A549 (cell line): ENCODE data around the gene DDX10. TPM values are rescaled to one million over a fixed set of nuclear protein-coding genes. Genes with fewer than 3 reads are reported as not detected.

Experiments
- ATAC-seq, 2 experiments: fragments of 200-7000 bp in 1 of 2; fragments of >200 bp in 1 of 2; cut with Nextera tagmentation in 1 of 2; cut with Tn5 transposase in 1 of 2; 3 replicates each; pipeline versions ENCODE4 v1.8.0 to v1.9.1; 2018 to 2020; ENCODE audit warnings: mild to moderate bottlenecking in 1 of 2, moderate library complexity in 1 of 2
- CTCF ChIA-PET: fragments of 300-600 bp; sonication (Branson Sonifier 250); formaldehyde crosslinking; extraction: SDS; loops from one replicate; lab custom pipeline; 2021; ENCODE audit warnings: antibody characterized with exemption, inconsistent platforms; lab: Yijun Ruan, JAX
- POLR2A ChIA-PET: fragments of 350-600 bp; formaldehyde crosslinking; extraction: SDS; loops from one replicate; lab custom pipeline; 2021; ENCODE audit warnings: antibody characterized with exemption, inconsistent platforms; lab: Yijun Ruan, JAX
- DNase-seq, 2 experiments: peaks; one replicate each; pipeline versions ENCODE4 v3.0.0 to v3.0.0-alpha.2; 2011 to 2016; ENCODE audit warnings: low read depth in 1 of 2, low spot score in 1 of 2
- FAIRE-seq: peaks from 2 replicates; lab custom pipeline; 2011; peaks lifted over from hg19 to GRCh38; lab: Jason Lieb, UNC
- H3K27ac ChIP-seq, 2 experiments: fragments of >200 bp; sonication (Bioruptor Twin); formaldehyde crosslinking; 3 replicates each; pipeline ENCODE4 v1.5.1; 2016 to 2017
- H3K4me1 ChIP-seq: fragments of >200 bp; sonication (Bioruptor Twin); formaldehyde crosslinking; 3 replicates; pipeline ENCODE4 v1.6.1; 2016
- H3K4me2 ChIP-seq: fragments of >200 bp; sonication (Bioruptor Twin); formaldehyde crosslinking; 3 replicates; pipeline ENCODE4 v1.6.1; 2016
- H3K4me3 ChIP-seq: fragments of >200 bp; sonication (Bioruptor Twin); formaldehyde crosslinking; 3 replicates; pipeline ENCODE4 v1.5.1; 2016
- H3K9me3 ChIP-seq: fragments of >200 bp; sonication (Bioruptor Twin); formaldehyde crosslinking; 3 replicates; pipeline ENCODE4 v1.6.1; 2016
- BCL3 ChIP-seq: fragments of >200 bp; sonication (Bioruptor Twin); formaldehyde crosslinking; IDR thresholded peaks from 3 replicates; pipeline ENCODE4 v1.6.1; 2016
- BHLHE40 ChIP-seq: IDR thresholded peaks from 2 replicates; pipeline ENCODE4 v1.6.1; 2012; ENCODE audit warnings: low read depth, low read length, inconsistent platforms
- CBX2 ChIP-seq: fragments of 200-600 bp; sonication (generic); IDR thresholded peaks from 2 replicates; pipeline ENCODE4 v1.6.1; 2016; ENCODE audit warnings: low read depth, mild to moderate bottlenecking, borderline replicate concordance
- CTCF ChIP-seq: fragments of >200 bp; sonication (Bioruptor Twin); formaldehyde crosslinking; IDR thresholded peaks from 3 replicates; pipeline ENCODE4 v1.5.1; 2016
- EHF ChIP-seq: fragments of 250-450 bp; sonication (Bioruptor Pico); IDR thresholded peaks from 2 replicates; pipeline ENCODE4 v1.5.0; 2020; ENCODE audit warnings: mild to moderate bottlenecking
- EHMT2 ChIP-seq: fragments of 200-600 bp; sonication (generic); IDR thresholded peaks from 2 replicates; pipeline ENCODE4 v1.6.1; 2016; ENCODE audit warnings: antibody characterized with exemption, low read depth, mild to moderate bottlenecking, moderate library complexity
- EP300 ChIP-seq, 2 experiments: fragments of >200 bp; sonication (Bioruptor Twin); formaldehyde crosslinking; IDR thresholded peaks; 2 replicates in 1 of 2; 3 replicates in 1 of 2; pipeline ENCODE4 v1.6.1; 2016 to 2017
- FOXS1 ChIP-seq: fragments of 250-450 bp; sonication (Bioruptor Pico); IDR thresholded peaks from 2 replicates; pipeline ENCODE4 v1.5.0; 2020; ENCODE audit warnings: mild to moderate bottlenecking, moderate library complexity
- HES2 ChIP-seq: fragments of >200 bp; sonication (Bioruptor Twin); formaldehyde crosslinking; IDR thresholded peaks from 2 replicates; pipeline ENCODE4 v1.6.1; 2016
- HEYL ChIP-seq: fragments of 250-450 bp; sonication (Bioruptor Pico); IDR thresholded peaks from 2 replicates; pipeline ENCODE4 v1.8.0; 2021; ENCODE audit warnings: mild to moderate bottlenecking, moderate library complexity
- HOXA7 ChIP-seq: fragments of 250-450 bp; sonication (Bioruptor Pico); IDR thresholded peaks from 2 replicates; pipeline ENCODE4 v1.5.0; 2020; ENCODE audit warnings: mild to moderate bottlenecking, moderate library complexity
- JUNB ChIP-seq: fragments of >200 bp; sonication (Bioruptor Twin); formaldehyde crosslinking; IDR thresholded peaks from 2 replicates; pipeline ENCODE4 v1.6.1; 2016
- KDM5A ChIP-seq: fragments of 200-600 bp; sonication (generic); IDR thresholded peaks from 2 replicates; pipeline ENCODE4 v1.6.1; 2016; ENCODE audit warnings: antibody characterized with exemption, mild to moderate bottlenecking
- MAFK ChIP-seq: fragments of 450-650 bp; IDR thresholded peaks from 2 replicates; pipeline ENCODE4 v1.6.1; 2014; ENCODE audit not compliant: partially characterized antibody
- MAZ ChIP-seq: fragments of 150-350 bp; IDR thresholded peaks from 2 replicates; pipeline ENCODE4 v1.6.1; 2014; ENCODE audit warnings: antibody characterized with exemption, low read depth, low read length, borderline replicate concordance
- POLR2AphosphoS2 ChIP-seq: conservative IDR thresholded peaks from 2 replicates; pipeline ENCODE4 v1.6.1; 2012; ENCODE audit warnings: low read length, improper control_type of control experiment, inconsistent platforms
- RFX5 ChIP-seq: fragments of 450-650 bp; IDR thresholded peaks from 2 replicates; pipeline ENCODE4 v1.7.1; 2014; ENCODE audit warnings: antibody characterized with exemption, mild to moderate bottlenecking, moderate library complexity
- RNF2 ChIP-seq: fragments of 200-600 bp; sonication (generic); IDR thresholded peaks from 2 replicates; pipeline ENCODE4 v1.6.1; 2016; ENCODE audit warnings: low read depth, mild to moderate bottlenecking, antibody characterized with exemption, moderate library complexity, borderline replicate concordance
- SMC3 ChIP-seq: fragments of >200 bp; sonication (Bioruptor Twin); formaldehyde crosslinking; IDR thresholded peaks from 3 replicates; pipeline ENCODE4 v1.6.1; 2018; ENCODE audit warnings: inconsistent platforms
- ZNF302 ChIP-seq: fragments of 250-450 bp; sonication (Bioruptor Pico); IDR thresholded peaks from 2 replicates; pipeline ENCODE4 v1.9.0; 2021; ENCODE audit warnings: inconsistent platforms, mild to moderate bottlenecking, moderate library complexity
- WGBS: methylation state at CpG from one replicate; pipeline ENCODE4 v1.1.6; 2017; ENCODE audit errors: missing lambda C conversion rate; 5-methylcytosine and 5-hydroxymethylcytosine counted together
- polyA plus RNA-seq, 4 experiments: library from polyadenylated mRNA; depleted of rRNA in 3 of 4; stranded (reverse); fragments of >200 nt; fragmentation: RNase III in 1 of 4; extraction: RNeasy Plus Mini Kit Qiagen cat#74134 plus additional on column Dnase treatment in 1 of 4; gene quantifications; 2 replicates in 3 of 4; 3 replicates in 1 of 4; pipeline ENCODE4 v1.2.3, GENCODE V29; 2011 to 2017
- TF ChIP-seq, protein P1 (sequence below): IDR thresholded peaks from 2 replicates; pipeline ENCODE4 v1.6.1; 2012
- TF ChIP-seq, protein P2 (sequence below): fragments of 250-450 bp; sonication (Bioruptor Pico); IDR thresholded peaks from 2 replicates; pipeline ENCODE4 v1.5.0; 2021; ENCODE audit warnings: mild to moderate bottlenecking, moderate library complexity, borderline replicate concordance
- TF ChIP-seq, protein P3 (sequence below): IDR thresholded peaks from 2 replicates; pipeline ENCODE4 v1.6.1; 2012; ENCODE audit warnings: low read depth, borderline replicate concordance

DDX10 gene
- polyA plus RNA-seq, 2 of the 4 experiments (the other 2 are of a cell fraction): 46.0 to 189 TPM

DNA sequence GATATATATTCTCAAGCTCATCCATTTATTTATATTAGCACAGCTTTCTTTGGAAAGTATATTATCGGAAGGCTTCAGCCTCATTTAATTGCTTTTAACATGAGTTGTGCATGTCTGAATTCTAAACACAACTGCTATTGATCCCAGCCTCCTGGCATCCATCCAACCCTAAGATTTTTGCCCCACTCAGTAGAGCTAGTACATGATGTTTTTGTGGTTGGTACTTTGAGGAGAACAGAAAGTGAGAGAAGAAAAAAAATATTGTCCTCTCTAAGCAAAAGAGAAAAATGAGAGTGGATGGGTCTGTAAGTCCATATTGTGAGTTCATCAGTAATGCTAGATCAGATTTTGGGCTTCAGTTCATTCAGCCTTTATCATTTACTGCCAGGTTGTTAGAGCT is 198.7 kb downstream of the DDX10 start:
- POLR2A ChIA-PET: no interaction called here
- Histone ChIP-seq H3K4me2 (no peak overlapping the region), H3K9me3 (no peaks in the 10 kb centered on the region), H3K4me1 (no peaks in the 10 kb centered on the region), H3K27ac (no peak overlapping the region), H3K4me3 (no peak overlapping the region)
- no peak for DNase-seq
- no peak for ATAC-seq
- CTCF ChIA-PET: interaction anchor here (1.1 kb wide), 1 partner anchor 11 kb away, joined by 3 read pairs; no protein-coding TSS in a partner anchor
- no peak for FAIRE-seq
- 88% methylated on average over 1 of the region's 1 CpG for WGBS
- TF ChIP-seq JUNB (no peak), BHLHE40 (no peak), MAZ (no peak), CTCF (no peak), BCL3 (no peak), RNF2 (no peak), MAFK (no peak)
- TF ChIP-seq, protein P1, sequence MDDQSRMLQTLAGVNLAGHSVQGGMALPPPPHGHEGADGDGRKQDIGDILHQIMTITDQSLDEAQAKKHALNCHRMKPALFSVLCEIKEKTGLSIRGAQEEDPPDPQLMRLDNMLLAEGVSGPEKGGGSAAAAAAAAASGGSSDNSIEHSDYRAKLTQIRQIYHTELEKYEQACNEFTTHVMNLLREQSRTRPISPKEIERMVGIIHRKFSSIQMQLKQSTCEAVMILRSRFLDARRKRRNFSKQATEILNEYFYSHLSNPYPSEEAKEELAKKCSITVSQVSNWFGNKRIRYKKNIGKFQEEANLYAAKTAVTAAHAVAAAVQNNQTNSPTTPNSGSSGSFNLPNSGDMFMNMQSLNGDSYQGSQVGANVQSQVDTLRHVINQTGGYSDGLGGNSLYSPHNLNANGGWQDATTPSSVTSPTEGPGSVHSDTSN: no peak

GRCh38 chr11:108865406-108865805 is 200.5 kb downstream of the DDX10 start:
- POLR2A ChIA-PET: no interaction called here

DNA sequence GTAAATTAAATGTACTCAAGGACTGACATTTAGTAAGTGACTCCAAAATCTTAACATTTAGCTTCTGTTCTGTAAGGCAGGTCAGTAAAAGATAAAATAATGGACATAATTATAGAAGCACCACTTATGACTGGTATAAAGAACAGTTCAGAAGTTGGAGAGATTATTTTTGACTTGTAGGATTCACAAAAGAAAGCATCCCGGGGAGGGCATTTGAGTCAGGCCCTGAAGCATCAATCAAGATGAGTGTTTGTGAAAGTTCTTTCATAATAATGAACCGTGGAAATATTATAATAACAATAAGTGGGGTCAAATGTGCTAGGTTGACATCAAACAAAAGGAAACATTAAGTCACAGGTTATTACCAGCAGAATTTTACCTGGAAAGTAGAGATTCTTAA is 201.9 kb downstream of the DDX10 start:
- DNase-seq: no peak
- no peak overlapping the region for H3K4me3 ChIP-seq
- ATAC-seq: no peak
- POLR2A ChIA-PET: no interaction called here
- H3K4me1 ChIP-seq: peaks cover 29% of the 10 kb centered on the region
- H3K4me2 ChIP-seq: no peak overlapping the region
- no peak for FAIRE-seq
- 81% methylated on average over 2 of the region's 2 CpGs for WGBS
- CTCF ChIA-PET: interaction anchor here (1.2 to 1.9 kb wide), 3 partner anchors 13 to 169 kb away, joined by 3 to 6 read pairs (median 5); no protein-coding TSS in a partner anchor
- TF ChIP-seq EP300 (IDR thresholded peaks at IDR 0.05) (no peak), EHMT2 (no peak), HES2 (no peak), HEYL (no peak), KDM5A (no peak), ZNF302 (CRISPR knock-in tag) (no peak), HOXA7 (CRISPR knock-in tag) (no peak), CBX2 (no peak), FOXS1 (CRISPR knock-in tag) (no peak), RFX5 (no peak), EHF (no peak), POLR2AphosphoS2 (no peak)
- TF ChIP-seq, protein P2, sequence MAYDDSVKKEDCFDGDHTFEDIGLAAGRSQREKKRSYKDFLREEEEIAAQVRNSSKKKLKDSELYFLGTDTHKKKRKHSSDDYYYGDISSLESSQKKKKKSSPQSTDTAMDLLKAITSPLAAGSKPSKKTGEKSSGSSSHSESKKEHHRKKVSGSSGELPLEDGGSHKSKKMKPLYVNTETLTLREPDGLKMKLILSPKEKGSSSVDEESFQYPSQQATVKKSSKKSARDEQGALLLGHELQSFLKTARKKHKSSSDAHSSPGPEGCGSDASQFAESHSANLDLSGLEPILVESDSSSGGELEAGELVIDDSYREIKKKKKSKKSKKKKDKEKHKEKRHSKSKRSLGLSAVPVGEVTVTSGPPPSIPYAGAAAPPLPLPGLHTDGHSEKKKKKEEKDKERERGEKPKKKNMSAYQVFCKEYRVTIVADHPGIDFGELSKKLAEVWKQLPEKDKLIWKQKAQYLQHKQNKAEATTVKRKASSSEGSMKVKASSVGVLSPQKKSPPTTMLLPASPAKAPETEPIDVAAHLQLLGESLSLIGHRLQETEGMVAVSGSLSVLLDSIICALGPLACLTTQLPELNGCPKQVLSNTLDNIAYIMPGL (CRISPR knock-in tag): no peak
- H3K9me3 ChIP-seq: no peaks in the 10 kb centered on the region
- no peak overlapping the region for H3K27ac ChIP-seq

More at GRCh38 chr11:108865406-108865805, 200.5 kb downstream of the DDX10 start:
- 90% methylated on average over 5 of the region's 5 CpGs for WGBS
- Histone ChIP-seq H3K9me3 (no peaks in the 10 kb centered on the region), H3K4me2 (no peak overlapping the region), H3K4me1 (peaks cover 15% of the 10 kb centered on the region), H3K4me3 (no peak overlapping the region), H3K27ac (no peak overlapping the region)
- FAIRE-seq (no peak), ATAC-seq (no peak)
- CTCF ChIA-PET: interaction anchor here (1.2 to 1.9 kb wide), 2 partner anchors 19 to 167 kb away, joined by 3 to 6 read pairs; no protein-coding TSS in a partner anchor
- TF ChIP-seq, protein P3, sequence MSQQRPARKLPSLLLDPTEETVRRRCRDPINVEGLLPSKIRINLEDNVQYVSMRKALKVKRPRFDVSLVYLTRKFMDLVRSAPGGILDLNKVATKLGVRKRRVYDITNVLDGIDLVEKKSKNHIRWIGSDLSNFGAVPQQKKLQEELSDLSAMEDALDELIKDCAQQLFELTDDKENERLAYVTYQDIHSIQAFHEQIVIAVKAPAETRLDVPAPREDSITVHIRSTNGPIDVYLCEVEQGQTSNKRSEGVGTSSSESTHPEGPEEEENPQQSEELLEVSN: no peak
- no peak for TF ChIP-seq SMC3
- TF ChIP-seq, all 56 proteins: peak for 0
- DNase-seq: no peak
